GM23338 (cell line): Measurements from ENCODE around the gene SNTG2. TPM values are rescaled to one million over a fixed set of nuclear protein-coding genes. Genes with fewer than 3 reads are reported as not detected.

Experiments
- ATAC-seq: fragments of 200-7000 bp; cut with Tn5 transposase; 3 replicates; pipeline ENCODE4 v1.9.1; 2020
- DNase-seq: peaks from one replicate; pipeline ENCODE4 v3.0.0-alpha.2; 2015; ENCODE audit warnings: low spot score
- H2AFZ ChIP-seq: fragments of 200-600 bp; sonication (generic); 2 replicates; pipeline ENCODE4 v1.8.0; 2016; ENCODE audit warnings: antibody characterized with exemption, mild to moderate bottlenecking, moderate library complexity
- H3F3A ChIP-seq: fragments of 200-600 bp; sonication (generic); replicated peaks from 2 replicates; pipeline ENCODE4 v1.8.0; 2017; ENCODE audit warnings: antibody characterized with exemption, mixed run types, low read depth
- H3K27ac ChIP-seq: fragments of 200-600 bp; sonication (generic); 2 replicates; pipeline ENCODE4 v1.6.1; 2016; ENCODE audit warnings: low read depth
- H3K27me3 ChIP-seq: fragments of 200-600 bp; sonication (generic); 2 replicates; pipeline ENCODE4 v1.8.0; 2016; ENCODE audit warnings: mild to moderate bottlenecking, mixed run types, moderate library complexity; ENCODE audit not compliant: insufficient read depth
- H3K36me3 ChIP-seq: fragments of 200-600 bp; sonication (generic); 2 replicates; pipeline ENCODE4 v1.8.0; 2016; ENCODE audit warnings: mild to moderate bottlenecking; ENCODE audit not compliant: insufficient read depth
- H3K4me1 ChIP-seq: fragments of 200-600 bp; sonication (generic); 2 replicates; pipeline ENCODE4 v1.8.0; 2016; ENCODE audit warnings: mild to moderate bottlenecking, moderate library complexity; ENCODE audit not compliant: insufficient read depth
- H3K4me2 ChIP-seq: fragments of 200-600 bp; sonication (generic); 2 replicates; pipeline ENCODE4 v1.7.1; 2017; ENCODE audit warnings: mixed run types
- H3K4me3 ChIP-seq: fragments of 200-600 bp; sonication (generic); 2 replicates; pipeline ENCODE4 v1.6.1; 2016; ENCODE audit warnings: mixed run types
- H3K79me2 ChIP-seq: fragments of 200-600 bp; sonication (generic); replicated peaks from 2 replicates; pipeline ENCODE4 v1.8.0; 2017; ENCODE audit warnings: mild to moderate bottlenecking; ENCODE audit not compliant: insufficient read depth
- H3K9me2 ChIP-seq: fragments of 200-600 bp; sonication (generic); 2 replicates; pipeline ENCODE4 v1.8.0; 2017; ENCODE audit not compliant: insufficient read depth
- H4K20me1 ChIP-seq: fragments of 200-600 bp; sonication (generic); replicated peaks from 2 replicates; pipeline ENCODE4 v1.8.0; 2017; ENCODE audit warnings: mild to moderate bottlenecking; ENCODE audit not compliant: insufficient read depth
- H3K27ac Mint-ChIP-seq: 2 replicates; pipeline ENCODE4 v1.8.0; 2020; ENCODE audit warnings: inconsistent platforms, mild to moderate bottlenecking, moderate library complexity, mixed read lengths
- H3K27me3 Mint-ChIP-seq: 3 replicates; pipeline ENCODE4 v1.8.0; 2022; ENCODE audit warnings: low read depth, mild to moderate bottlenecking, moderate library complexity, mixed read lengths, inconsistent platforms; ENCODE audit not compliant: insufficient read depth, poor library complexity
- H3K36me3 Mint-ChIP-seq: 3 replicates; pipeline ENCODE4 v1.8.0; 2021; ENCODE audit warnings: low read depth, mild to moderate bottlenecking, inconsistent platforms, moderate library complexity, mixed read lengths
- H3K4me1 Mint-ChIP-seq: 3 replicates; pipeline ENCODE4 v1.8.0; 2020; ENCODE audit warnings: mild to moderate bottlenecking, inconsistent platforms, mixed read lengths
- H3K4me3 Mint-ChIP-seq: 3 replicates; pipeline ENCODE4 v1.8.0; 2021; ENCODE audit warnings: moderate library complexity, mild to moderate bottlenecking, inconsistent platforms, mixed read lengths
- H3K9me3 Mint-ChIP-seq: 3 replicates; pipeline ENCODE4 v1.8.0; 2020; ENCODE audit warnings: moderate library complexity, mild to moderate bottlenecking, inconsistent platforms, mixed read lengths
- CREB1 ChIP-seq: fragments of 250-450 bp; sonication (Bioruptor Pico); IDR thresholded peaks from 2 replicates; pipeline ENCODE4 v1.5.0; 2020; ENCODE audit warnings: low read depth, mild to moderate bottlenecking, moderate library complexity
- CTCF ChIP-seq, 2 experiments: fragments of 200-600 bp in 1 of 2; sonication (generic) in 1 of 2; conservative IDR thresholded peaks; 2 replicates each; pipeline versions ENCODE4 v1.5.1 to v1.6.1; 2016 to 2017; ENCODE audit warnings: antibody characterized with exemption in 2 of 2, low read depth in 2 of 2, mild to moderate bottlenecking in 2 of 2, moderate library complexity in 1 of 2
- ETS1 ChIP-seq: IDR thresholded peaks from 2 replicates; pipeline ENCODE4 v1.6.1; 2016; ENCODE audit warnings: antibody characterized with exemption
- EZH2 ChIP-seq: fragments of 200-600 bp; sonication (generic); IDR thresholded peaks from one replicate; pipeline ENCODE4 v1.8.0; 2017; ENCODE audit warnings: antibody characterized with exemption, mild to moderate bottlenecking, low read depth; ENCODE audit not compliant: unreplicated experiment
- EZH2phosphoT487 ChIP-seq: fragments of 200-600 bp; sonication (generic); IDR thresholded peaks from one replicate; pipeline ENCODE4 v1.8.1; 2018; ENCODE audit warnings: antibody characterized with exemption; ENCODE audit not compliant: unreplicated experiment
- JUNB ChIP-seq: IDR thresholded peaks from one replicate; pipeline ENCODE4 v1.6.1; 2016; ENCODE audit warnings: antibody characterized with exemption; ENCODE audit not compliant: unreplicated experiment
- NANOG ChIP-seq: IDR thresholded peaks from 2 replicates; pipeline ENCODE4 v1.6.1; 2016; ENCODE audit warnings: antibody characterized with exemption, borderline replicate concordance
- POLR2AphosphoS5 ChIP-seq: IDR thresholded peaks from 2 replicates; pipeline ENCODE4 v1.6.1; 2016; ENCODE audit warnings: antibody characterized with exemption, low read depth
- REST ChIP-seq: IDR thresholded peaks from one replicate; pipeline ENCODE4 v1.6.1; 2018; ENCODE audit warnings: antibody characterized with exemption; ENCODE audit not compliant: unreplicated experiment
- STAT1 ChIP-seq: IDR thresholded peaks from one replicate; pipeline ENCODE4 v1.6.1; 2016; ENCODE audit warnings: antibody characterized with exemption; ENCODE audit not compliant: unreplicated experiment
- ZNF114 ChIP-seq: fragments of 250-450 bp; sonication (Bioruptor Pico); IDR thresholded peaks from 2 replicates; pipeline ENCODE4 v1.5.0; 2020; ENCODE audit warnings: mild to moderate bottlenecking, moderate library complexity
- ZNF331 ChIP-seq: fragments of 250-450 bp; sonication (Bioruptor Pico); IDR thresholded peaks from 2 replicates; pipeline ENCODE4 v1.5.0; 2020; ENCODE audit warnings: low read depth, mild to moderate bottlenecking, moderate library complexity
- ZNF462 ChIP-seq: fragments of 250-450 bp; sonication (Bioruptor Pico); IDR thresholded peaks from 2 replicates; pipeline ENCODE4 v1.5.0; 2020; ENCODE audit warnings: mild to moderate bottlenecking, moderate library complexity
- polyA plus RNA-seq: library from polyadenylated mRNA; unstranded; fragments of >200 nt; fragmentation: Nextera tagmentation; extraction: Ambion mirVana; gene quantifications from 2 replicates; pipeline ENCODE4 v1.2.1, GENCODE V29; 2016
- total RNA-seq: library from RNA; depleted of rRNA; stranded (reverse); fragments of >200 nt; shearing (Covaris generic); gene quantifications from 2 replicates; pipeline ENCODE4 v1.2.3, GENCODE V29; 2014

Gene SNTG2
- total and polyA plus RNA-seq, 2 experiments from 2014 or later: 27.5 to 60.4 TPM

GRCh38 chr2:1310202-1310601, 359.6 kb downstream of the SNTG2 start:
- Mint-ChIP-seq H3K4me3 (no peak overlapping the region), H3K27ac (no peak overlapping the region)

More at GRCh38 chr2:1310202-1310601, 359.6 kb downstream of the SNTG2 start:
- no peak for DNase-seq
- no peak for TF ChIP-seq CTCF (conservative IDR thresholded peaks at IDR 0.05; ENCODE audit: low read depth in 2 of 2)
- TF ChIP-seq STAT1: no peak
- no peak for TF ChIP-seq EZH2
- TF ChIP-seq EZH2phosphoT487: no peak
- TF ChIP-seq JUNB: no peak
- no peak for TF ChIP-seq ZNF462
- no peak for TF ChIP-seq ZNF331 (CRISPR knock-in tag)
- no peak for TF ChIP-seq CREB1 (CRISPR knock-in tag)
- no peak for TF ChIP-seq POLR2AphosphoS5
- TF ChIP-seq NANOG: no peak
- no peak for TF ChIP-seq REST
- TF ChIP-seq ZNF114: no peak
- no peak for TF ChIP-seq ETS1
- Histone ChIP-seq H3F3A (no peaks in the 10 kb centered on the region), H3K36me3 (no peaks in the 10 kb centered on the region), H3K9me2 (peaks cover 21% of the 10 kb centered on the region), H3K4me3 (no peak overlapping the region), H2AFZ (no peak overlapping the region), H3K79me2 (no peaks in the 10 kb centered on the region), H3K4me2 (no peak overlapping the region), H3K4me1 (peaks cover 11% of the 10 kb centered on the region), H3K27ac (no peak overlapping the region), H3K27me3 (no peaks in the 10 kb centered on the region), H4K20me1 (no peaks in the 10 kb centered on the region)
- H3K27me3 Mint-ChIP-seq: peaks cover 8% of the 10 kb centered on the region
- peaks cover 18% of the 10 kb centered on the region for H3K4me1 Mint-ChIP-seq
- peaks cover 16% of the 10 kb centered on the region; the same call in 2 of the 3 replicates for H3K36me3 Mint-ChIP-seq
- no peaks in the 10 kb centered on the region; the same call in 2 of the 3 replicates for H3K9me3 Mint-ChIP-seq
- ATAC-seq: no peak
